ENCODE results near the gene SLC22A4.
A peak's percentile ranks its signal among the peaks of the same experiment; 100 is the strongest.

SLC22A4 gene

GRCh38 chr5:132369007-132369473 lies 74.8 kb downstream of the SLC22A4 start:
- DNase-seq (ENCODE audit: insufficient read length, low spot score) = no peak
- TF ChIP-seq, protein P1, sequence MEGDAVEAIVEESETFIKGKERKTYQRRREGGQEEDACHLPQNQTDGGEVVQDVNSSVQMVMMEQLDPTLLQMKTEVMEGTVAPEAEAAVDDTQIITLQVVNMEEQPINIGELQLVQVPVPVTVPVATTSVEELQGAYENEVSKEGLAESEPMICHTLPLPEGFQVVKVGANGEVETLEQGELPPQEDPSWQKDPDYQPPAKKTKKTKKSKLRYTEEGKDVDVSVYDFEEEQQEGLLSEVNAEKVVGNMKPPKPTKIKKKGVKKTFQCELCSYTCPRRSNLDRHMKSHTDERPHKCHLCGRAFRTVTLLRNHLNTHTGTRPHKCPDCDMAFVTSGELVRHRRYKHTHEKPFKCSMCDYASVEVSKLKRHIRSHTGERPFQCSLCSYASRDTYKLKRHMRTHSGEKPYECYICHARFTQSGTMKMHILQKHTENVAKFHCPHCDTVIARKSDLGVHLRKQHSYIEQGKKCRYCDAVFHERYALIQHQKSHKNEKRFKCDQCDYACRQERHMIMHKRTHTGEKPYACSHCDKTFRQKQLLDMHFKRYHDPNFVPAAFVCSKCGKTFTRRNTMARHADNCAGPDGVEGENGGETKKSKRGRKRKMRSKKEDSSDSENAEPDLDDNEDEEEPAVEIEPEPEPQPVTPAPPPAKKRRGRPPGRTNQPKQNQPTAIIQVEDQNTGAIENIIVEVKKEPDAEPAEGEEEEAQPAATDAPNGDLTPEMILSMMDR (IDR thresholded peaks at IDR 0.05; ENCODE audit: insufficient read depth, missing control alignments) = no peak
- FAIRE-seq = no peak

DNA sequence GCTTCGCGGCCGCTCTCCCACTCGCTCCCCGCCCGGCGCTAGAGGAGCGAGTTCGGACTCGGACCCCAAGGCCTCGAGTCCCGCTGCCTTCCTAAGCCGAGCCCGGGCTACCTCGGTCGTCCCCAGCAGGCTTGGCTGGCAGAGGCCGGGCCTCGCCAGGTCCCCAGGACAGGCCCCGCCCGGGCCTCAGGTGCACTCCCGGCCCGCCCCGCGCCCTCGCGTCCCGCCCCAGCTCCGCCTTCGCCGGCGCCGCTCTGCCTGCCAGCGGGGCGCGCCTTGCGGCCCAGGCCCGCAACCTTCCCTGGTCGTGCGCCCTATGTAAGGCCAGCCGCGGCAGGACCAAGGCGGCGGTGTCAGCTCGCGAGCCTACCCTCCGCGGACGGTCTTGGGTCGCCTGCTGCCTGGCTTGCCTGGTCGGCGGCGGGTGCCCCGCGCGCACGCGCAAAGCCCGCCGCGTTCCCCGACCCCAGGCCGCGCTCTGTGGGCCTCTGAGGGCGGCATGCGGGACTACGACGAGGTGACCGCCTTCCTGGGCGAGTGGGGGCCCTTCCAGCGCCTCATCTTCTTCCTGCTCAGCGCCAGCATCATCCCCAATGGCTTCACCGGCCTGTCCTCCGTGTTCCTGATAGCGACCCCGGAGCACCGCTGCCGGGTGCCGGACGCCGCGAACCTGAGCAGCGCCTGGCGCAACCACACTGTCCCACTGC lies 75.4 kb downstream of the SLC22A4 start, which contains the start of gene SLC22A5:
SLC22A5 (plus strand) TSS at position 237 of the 707 bp plus-strand sequence; CDS start at position 500, 263 bp downstream.
- TF ChIP-seq, protein P1 (IDR thresholded peaks at IDR 0.05; ENCODE audit: insufficient read depth, missing control alignments) = no peak
- FAIRE-seq (no peak), DNase-seq (ENCODE audit: insufficient read length, low spot score) (peak; percentile 56)

DNA sequence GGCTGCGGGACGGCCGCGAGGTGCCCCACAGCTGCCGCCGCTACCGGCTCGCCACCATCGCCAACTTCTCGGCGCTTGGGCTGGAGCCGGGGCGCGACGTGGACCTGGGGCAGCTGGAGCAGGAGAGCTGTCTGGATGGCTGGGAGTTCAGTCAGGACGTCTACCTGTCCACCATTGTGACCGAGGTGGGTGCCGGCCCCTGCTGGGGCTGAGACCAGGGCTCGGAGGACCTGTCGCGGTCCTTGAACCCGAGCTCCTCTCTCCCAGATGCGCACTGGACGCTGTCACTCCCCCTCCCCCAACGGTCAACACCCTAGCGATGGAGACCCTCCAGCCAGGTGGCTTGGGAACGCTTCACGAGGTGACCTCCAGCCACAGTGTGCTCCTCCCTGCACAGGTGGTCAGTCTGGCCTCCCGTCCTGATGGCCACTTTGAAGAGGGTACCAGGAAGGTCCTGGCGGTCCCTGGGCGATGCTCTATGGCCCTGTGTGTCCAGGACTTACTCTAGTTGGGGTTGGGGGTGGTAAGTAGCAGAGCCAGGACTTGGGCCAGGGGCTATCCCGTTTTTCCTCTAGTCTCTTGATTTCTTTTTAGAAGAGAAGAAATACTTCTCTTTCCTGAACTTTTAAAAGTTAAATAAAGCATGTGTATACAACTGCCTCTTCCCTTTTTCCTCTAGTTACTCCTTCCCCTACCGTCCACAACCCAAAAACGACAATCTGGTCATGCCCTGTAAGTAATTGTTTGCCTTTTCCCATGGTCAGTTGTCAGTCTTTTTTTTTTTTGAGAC lies 76.2 kb downstream of the SLC22A4 start:
- DNase-seq (ENCODE audit: insufficient read length, low spot score) (no peak), FAIRE-seq (no peak)
- TF ChIP-seq, protein P1 (IDR thresholded peaks at IDR 0.05; ENCODE audit: insufficient read depth, missing control alignments) = no peak

- TF ChIP-seq, protein P1 (IDR thresholded peaks at IDR 0.05; ENCODE audit: insufficient read depth, missing control alignments) = no peak
- DNase-seq (ENCODE audit: insufficient read length, low spot score) (no peak), FAIRE-seq (no peak)
Observed at GRCh38 chr5:132370971-132371602, 76.9 kb downstream of the SLC22A4 start.

GRCh38 chr5:132371603-132371994 lies 77.4 kb downstream of the SLC22A4 start:
- no peak for DNase-seq (ENCODE audit: insufficient read length, low spot score)
- TF ChIP-seq, protein P1 (IDR thresholded peaks at IDR 0.05; ENCODE audit: insufficient read depth, missing control alignments) = no peak
- FAIRE-seq = no peak

DNA sequence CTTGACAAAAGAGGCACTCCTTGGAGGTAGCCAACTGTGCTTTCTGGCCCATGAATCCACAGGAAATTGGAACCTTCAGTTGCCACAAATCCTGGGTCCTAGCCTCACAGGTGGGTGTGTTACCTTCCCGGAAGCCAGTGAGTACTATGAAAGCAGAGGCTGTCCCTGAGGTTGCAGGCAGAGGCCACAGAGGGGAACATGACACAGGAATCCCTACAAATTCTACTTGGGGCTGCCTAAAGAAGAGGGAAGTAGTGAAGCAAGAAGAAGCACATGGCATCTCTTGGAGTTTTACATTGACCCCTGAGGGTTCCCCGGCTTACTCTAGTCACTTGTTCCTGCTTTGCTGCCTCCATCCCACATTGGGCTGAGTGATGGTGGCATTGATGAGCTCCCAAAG lies 77.9 kb downstream of the SLC22A4 start:
- TF ChIP-seq, protein P1 (IDR thresholded peaks at IDR 0.05; ENCODE audit: insufficient read depth, missing control alignments) = no peak
- DNase-seq (ENCODE audit: insufficient read length, low spot score) (no peak), FAIRE-seq (no peak)

All from D721Med (cell line).